Upper lobe of left lung (tissue), 6 donors: ENCODE results near the gene SNAPIN. TPM values are rescaled to one million over a fixed set of nuclear protein-coding genes. Genes with fewer than 3 reads are reported as not detected.

Source experiments
- ATAC-seq, 2 donors: fragments of 200-7000 bp; cut with Tn5 transposase; one replicate each; pipeline ENCODE4 v1.9.1; 2022; ENCODE audit warnings: mild to moderate bottlenecking in 2 of 2, moderate library complexity in 2 of 2; ENCODE audit not compliant: low FRiP score in 2 of 2
- DNase-seq, 2 donors: peaks; one replicate each; pipeline ENCODE4 v3.0.0-alpha.2; 2019 to 2020
- H3K27ac ChIP-seq, 4 donors: fragments of 200-600 bp; sonication (generic); one replicate each; pipeline ENCODE4 v1.5.1; 2016 to 2019
- H3K27me3 ChIP-seq, 4 donors: fragments of 200-600 bp; sonication (generic); one replicate each; pipeline ENCODE4 v1.5.1; 2017 to 2019
- H3K36me3 ChIP-seq, 4 donors: fragments of 200-600 bp; sonication (generic); one replicate each; pipeline ENCODE4 v1.5.1; 2016 to 2019
- H3K4me1 ChIP-seq, 4 donors: fragments of 200-600 bp; sonication (generic); one replicate each; pipeline ENCODE4 v1.5.1; 2018 to 2019
- H3K4me3 ChIP-seq, 4 donors: fragments of 200-600 bp; sonication (generic); one replicate each; pipeline ENCODE4 v1.5.1; 2017 to 2019; ENCODE audit warnings: mild to moderate bottlenecking in 2 of 4, moderate library complexity in 1 of 4
- H3K9me3 ChIP-seq, 4 donors: fragments of 200-600 bp; sonication (generic); one replicate each; pipeline ENCODE4 v1.5.1; 2018 to 2019
- CTCF ChIP-seq, 6 experiments: fragments of 450-650 bp in 4 of 6; fragments of 200-600 bp in 2 of 6; sonication (generic) in 2 of 6; IDR thresholded peaks; one replicate each; pipeline ENCODE4 v1.5.1; 2016 to 2019; ENCODE audit warnings: antibody characterized with exemption in 6 of 6
- EP300 ChIP-seq, 4 donors: sonication (generic); formaldehyde crosslinking; IDR thresholded peaks; one replicate each; pipeline ENCODE4 v1.5.1; 2017; ENCODE audit warnings: antibody characterized with exemption in 4 of 4, control low read depth in 2 of 4
- POLR2A ChIP-seq, 4 donors: fragments of 450-650 bp; IDR thresholded peaks; one replicate each; pipeline ENCODE4 v1.5.1; 2016 to 2017; ENCODE audit warnings: antibody characterized with exemption in 4 of 4, mild to moderate bottlenecking in 2 of 4
- POLR2AphosphoS5 ChIP-seq, 2 donors: sonication (generic); formaldehyde crosslinking; IDR thresholded peaks; one replicate each; pipeline ENCODE4 v1.5.1; 2017; ENCODE audit warnings: antibody characterized with exemption in 2 of 2
- WGBS, 2 donors: methylation state at CpG; one replicate each; pipeline ENCODE4 v1.1.5; 2017 to 2018; 5-methylcytosine and 5-hydroxymethylcytosine counted together
- total RNA-seq, 6 donors: library from RNA; depleted of rRNA in 4 of 6; stranded (reverse); fragments of >200 nt in 4 of 6; gene quantifications; one replicate each; pipeline versions ENCODE4 v1.1.0 to v1.2.1, GENCODE V29; 2016 to 2021
- donor health status: DM: no; HTN: no; CAD: no; lungs with moderate emphysema.
- donor health status: DM: no; HTN: yes; CAD: no; lungs with severe emphysema.

Gene SNAPIN
- total RNA-seq, 6 donors from 2014 or later, result 13.5 to 44.4 (median 35.2) TPM

- Histone ChIP-seq H3K36me3 (peaks cover 18 to 24% (median 23%) of the 10 kb centered on the region in 4 donors), H3K9me3 (no peaks in the 10 kb centered on the region), H3K4me3 (peak overlapping the region in 3 of 4 donors; percentile 65 to 75 (median 66)), H3K27ac (peak overlapping the region; percentile 99 to 100 (median 100)), H3K27me3 (no peaks in the 10 kb centered on the region), H3K4me1 (peaks cover 26 to 70% (median 47%) of the 10 kb centered on the region in 4 donors)
- no peak for TF ChIP-seq CTCF (IDR thresholded peaks at IDR 0.05)
- no peak for TF ChIP-seq POLR2A (IDR thresholded peaks at IDR 0.05)
- TF ChIP-seq POLR2AphosphoS5 (IDR thresholded peaks at IDR 0.05), result no peak
- no peak for TF ChIP-seq EP300 (IDR thresholded peaks at IDR 0.05)
- ATAC-seq, result peak; percentile 49 to 82
- DNase-seq, result peak in 1 of 2 donors; percentile 60
- WGBS, 2 donors, result 33 to 39% methylated on average over 18 of the region's 18 CpGs
These were observed 25.2 kb upstream of the SNAPIN start for GRCh38 chr1:153633161-153633753.

- peak within 1 kb of the TSS; percentile 65 to 79 (median 70) for H3K4me3 ChIP-seq
- no peaks in the 10 kb centered on the region for H3K9me3 ChIP-seq
- H3K36me3 ChIP-seq, result peaks cover 24 to 31% (median 31%) of the 10 kb centered on the region in 4 donors
- peaks cover 26 to 63% (median 47%) of the 10 kb centered on the region in 4 donors for H3K4me1 ChIP-seq
- H3K27me3 ChIP-seq, result no peaks in the 10 kb centered on the region
- peak in 3 of 6 experiments; percentile 29 to 71 (median 68) for TF ChIP-seq CTCF (IDR thresholded peaks at IDR 0.05)
- peak; percentile 87 to 94 (median 88) for TF ChIP-seq POLR2A (IDR thresholded peaks at IDR 0.05)
- peak; percentile 85 to 94 for TF ChIP-seq POLR2AphosphoS5 (IDR thresholded peaks at IDR 0.05)
- TF ChIP-seq EP300 (IDR thresholded peaks at IDR 0.05), result peak in 1 of 4 donors; percentile 31
- DNase-seq, result peak; percentile 97 to 99
- peak; percentile 97 to 99 for ATAC-seq
- H3K27ac ChIP-seq, result peak within 1 kb of the TSS; percentile 99 to 100 (median 100)
- WGBS, 2 donors, result 2% methylated on average over 48 to 56 of the region's 65 CpGs
These were observed 24.5 kb upstream of the SNAPIN start, which contains the start of gene CHTOP for GRCh38 chr1:153633754-153634665. Gene CHTOP (plus strand): TSS chr1:153634066. CDS start chr1:153636589, 2,523 bp downstream.

GRCh38 chr1:153635872-153636271 lies 22.6 kb upstream of the SNAPIN start:
- peaks cover 40 to 50% (median 49%) of the 10 kb centered on the region in 4 donors for H3K36me3 ChIP-seq

GRCh38 chr1:153636312-153636711 lies 22.2 kb upstream of the SNAPIN start:
- DNase-seq (no peak), ATAC-seq (no peak)
- TF ChIP-seq POLR2AphosphoS5 (IDR thresholded peaks at IDR 0.05) (no peak), EP300 (IDR thresholded peaks at IDR 0.05) (no peak), POLR2A (IDR thresholded peaks at IDR 0.05) (no peak), CTCF (IDR thresholded peaks at IDR 0.05) (no peak)
- WGBS, 2 donors, result 90 to 91% methylated on average over 9 of the region's 9 CpGs
- H3K4me1 ChIP-seq, result peaks cover 26 to 67% (median 41%) of the 10 kb centered on the region in 4 donors
- H3K9me3 ChIP-seq, result no peaks in the 10 kb centered on the region
- no peaks in the 10 kb centered on the region for H3K27me3 ChIP-seq
- H3K36me3 ChIP-seq, result peaks cover 41 to 54% (median 53%) of the 10 kb centered on the region in 4 donors
- peak overlapping the region in 3 of 4 donors; percentile 27 to 100 (median 99) for H3K27ac ChIP-seq
- no peak overlapping the region for H3K4me3 ChIP-seq

More at GRCh38 chr1:153635872-153636271, 22.6 kb upstream of the SNAPIN start:
- H3K27me3 ChIP-seq, result no peaks in the 10 kb centered on the region
- no peaks in the 10 kb centered on the region for H3K9me3 ChIP-seq
- peak overlapping the region in 2 of 4 donors; percentile 65 to 66 for H3K4me3 ChIP-seq
- ATAC-seq (no peak), DNase-seq (no peak)
- H3K27ac ChIP-seq, result peak overlapping the region; percentile 27 to 100 (median 100)
- TF ChIP-seq POLR2AphosphoS5 (IDR thresholded peaks at IDR 0.05) (no peak), EP300 (IDR thresholded peaks at IDR 0.05) (no peak)
- WGBS, 2 donors, result 86 to 88% methylated on average over 7 of the region's 7 CpGs
- H3K4me1 ChIP-seq, result peaks cover 26 to 66% (median 41%) of the 10 kb centered on the region in 4 donors

- Histone ChIP-seq H3K4me1 (peaks cover 21 to 52% (median 36%) of the 10 kb centered on the region in 4 donors), H3K27me3 (no peaks in the 10 kb centered on the region), H3K27ac (no peak overlapping the region), H3K9me3 (no peaks in the 10 kb centered on the region), H3K4me3 (no peak overlapping the region), H3K36me3 (peaks cover 53 to 74% (median 71%) of the 10 kb centered on the region in 4 donors)
- TF ChIP-seq POLR2AphosphoS5 (IDR thresholded peaks at IDR 0.05) (no peak), CTCF (IDR thresholded peaks at IDR 0.05) (no peak), EP300 (IDR thresholded peaks at IDR 0.05) (no peak), POLR2A (IDR thresholded peaks at IDR 0.05) (no peak)
- 90 to 91% methylated on average over 6 of the region's 6 CpGs for WGBS, 2 donors
- DNase-seq, result no peak
- no peak for ATAC-seq
These were observed 20.2 kb upstream of the SNAPIN start for GRCh38 chr1:153638261-153638660.
